T-helper 1 cell treated with Interleukin-12 subunit alpha and Interleukin-12 subunit beta and Interleukin-4 antibody, amounts not matched to agents 30 μg/mL and 1 μg/mL, for 36 hours (primary cell): ENCODE measurements around the gene KIF26A.

ENCODE experiments used
- H3K27ac Mint-ChIP-seq: one replicate; pipeline ENCODE4 v1.8.0; 2021; ENCODE audit warnings: mild to moderate bottlenecking, mixed read lengths
- H3K27me3 Mint-ChIP-seq: one replicate; pipeline ENCODE4 v1.8.0; 2021; ENCODE audit warnings: low read depth, mixed read lengths
- H3K36me3 Mint-ChIP-seq: one replicate; pipeline ENCODE4 v1.8.0; 2021; ENCODE audit warnings: low read depth, mixed read lengths
- H3K4me1 Mint-ChIP-seq: one replicate; pipeline ENCODE4 v1.8.0; 2021; ENCODE audit warnings: low read depth, mixed read lengths
- H3K4me3 Mint-ChIP-seq: one replicate; pipeline ENCODE4 v1.8.0; 2021; ENCODE audit warnings: mild to moderate bottlenecking, moderate library complexity, mixed read lengths
- H3K9me3 Mint-ChIP-seq: one replicate; pipeline ENCODE4 v1.8.0; 2021; ENCODE audit warnings: mixed read lengths

The KIF26A gene

GRCh38 chr14:104184506-104184905 lies 46.1 kb downstream of the KIF26A start:
- no peak overlapping the region for H3K27ac Mint-ChIP-seq
- no peaks in the 10 kb centered on the region for H3K4me1 Mint-ChIP-seq
- H3K4me3 Mint-ChIP-seq = no peak overlapping the region
- no peaks in the 10 kb centered on the region for H3K27me3 Mint-ChIP-seq
- no peaks in the 10 kb centered on the region for H3K36me3 Mint-ChIP-seq
- H3K9me3 Mint-ChIP-seq = no peaks in the 10 kb centered on the region

- H3K27ac Mint-ChIP-seq = no peak overlapping the region
- no peaks in the 10 kb centered on the region for H3K4me1 Mint-ChIP-seq
- no peaks in the 10 kb centered on the region for H3K27me3 Mint-ChIP-seq
- H3K4me3 Mint-ChIP-seq = no peak overlapping the region
- no peaks in the 10 kb centered on the region for H3K36me3 Mint-ChIP-seq
- no peaks in the 10 kb centered on the region for H3K9me3 Mint-ChIP-seq
Measured at GRCh38 chr14:104184911-104185499, 46.6 kb downstream of the KIF26A start.

GRCh38 chr14:104185916-104186495 lies 47.6 kb downstream of the KIF26A start:
- Mint-ChIP-seq H3K36me3 (no peaks in the 10 kb centered on the region), H3K9me3 (no peaks in the 10 kb centered on the region), H3K27ac (no peak overlapping the region), H3K27me3 (no peaks in the 10 kb centered on the region), H3K4me3 (no peak overlapping the region), H3K4me1 (no peaks in the 10 kb centered on the region)

- H3K4me3 Mint-ChIP-seq = no peak overlapping the region
- no peaks in the 10 kb centered on the region for H3K36me3 Mint-ChIP-seq
- H3K9me3 Mint-ChIP-seq = no peaks in the 10 kb centered on the region
- no peaks in the 10 kb centered on the region for H3K4me1 Mint-ChIP-seq
- no peaks in the 10 kb centered on the region for H3K27me3 Mint-ChIP-seq
- no peak overlapping the region for H3K27ac Mint-ChIP-seq
Measured at GRCh38 chr14:104186575-104186974, 48.2 kb downstream of the KIF26A start.

- no peaks in the 10 kb centered on the region for H3K4me1 Mint-ChIP-seq
Measured at GRCh38 chr14:104187121-104187889, 48.9 kb downstream of the KIF26A start.

GRCh38 chr14:104187931-104188726 lies 49.7 kb downstream of the KIF26A start:
- no peak overlapping the region for H3K4me3 Mint-ChIP-seq
- H3K27me3 Mint-ChIP-seq = no peaks in the 10 kb centered on the region

More at GRCh38 chr14:104187121-104187889, 48.9 kb downstream of the KIF26A start:
- Mint-ChIP-seq H3K36me3 (no peaks in the 10 kb centered on the region), H3K27ac (no peak overlapping the region), H3K9me3 (no peaks in the 10 kb centered on the region), H3K27me3 (no peaks in the 10 kb centered on the region), H3K4me3 (no peak overlapping the region)

GRCh38 chr14:104188727-104189400 lies 50.5 kb downstream of the KIF26A start:
- Mint-ChIP-seq H3K9me3 (no peaks in the 10 kb centered on the region), H3K4me1 (no peaks in the 10 kb centered on the region)

More at GRCh38 chr14:104187931-104188726, 49.7 kb downstream of the KIF26A start:
- Mint-ChIP-seq H3K36me3 (no peaks in the 10 kb centered on the region), H3K4me1 (no peaks in the 10 kb centered on the region), H3K9me3 (no peaks in the 10 kb centered on the region), H3K27ac (no peak overlapping the region)

GRCh38 chr14:104189629-104190335 lies 51.4 kb downstream of the KIF26A start:
- H3K36me3 Mint-ChIP-seq = no peaks in the 10 kb centered on the region
- H3K27me3 Mint-ChIP-seq = no peaks in the 10 kb centered on the region
- no peak overlapping the region for H3K27ac Mint-ChIP-seq
- no peak overlapping the region for H3K4me3 Mint-ChIP-seq
- no peaks in the 10 kb centered on the region for H3K4me1 Mint-ChIP-seq
- no peaks in the 10 kb centered on the region for H3K9me3 Mint-ChIP-seq

More at GRCh38 chr14:104188727-104189400, 50.5 kb downstream of the KIF26A start:
- no peak overlapping the region for H3K27ac Mint-ChIP-seq
- H3K4me3 Mint-ChIP-seq = no peak overlapping the region
- no peaks in the 10 kb centered on the region for H3K27me3 Mint-ChIP-seq
- H3K36me3 Mint-ChIP-seq = no peaks in the 10 kb centered on the region

GRCh38 chr14:104190396-104191000 lies 52.1 kb downstream of the KIF26A start:
- Mint-ChIP-seq H3K27me3 (no peaks in the 10 kb centered on the region), H3K4me3 (no peak overlapping the region), H3K36me3 (no peaks in the 10 kb centered on the region), H3K27ac (no peak overlapping the region), H3K4me1 (no peaks in the 10 kb centered on the region), H3K9me3 (no peaks in the 10 kb centered on the region)

- Mint-ChIP-seq H3K27ac (no peak overlapping the region), H3K36me3 (no peaks in the 10 kb centered on the region), H3K4me3 (no peak overlapping the region), H3K27me3 (no peaks in the 10 kb centered on the region), H3K9me3 (no peaks in the 10 kb centered on the region), H3K4me1 (no peaks in the 10 kb centered on the region)
Measured at GRCh38 chr14:104191409-104191997, 53.1 kb downstream of the KIF26A start.

GRCh38 chr14:104192146-104192882 lies 53.9 kb downstream of the KIF26A start:
- no peaks in the 10 kb centered on the region for H3K36me3 Mint-ChIP-seq
- no peaks in the 10 kb centered on the region for H3K4me1 Mint-ChIP-seq
- H3K9me3 Mint-ChIP-seq = no peaks in the 10 kb centered on the region
- no peaks in the 10 kb centered on the region for H3K27me3 Mint-ChIP-seq
- H3K27ac Mint-ChIP-seq = no peak overlapping the region
- no peak overlapping the region for H3K4me3 Mint-ChIP-seq

- Mint-ChIP-seq H3K27ac (no peak overlapping the region), H3K36me3 (no peaks in the 10 kb centered on the region), H3K4me3 (no peak overlapping the region), H3K4me1 (no peaks in the 10 kb centered on the region), H3K27me3 (no peaks in the 10 kb centered on the region), H3K9me3 (no peaks in the 10 kb centered on the region)
Measured at GRCh38 chr14:104192883-104193245, 54.5 kb downstream of the KIF26A start.
